Ishikawa (cell line): ENCODE data around the gene TMEM80.

Experiments used
- CREB1 ChIP-seq: IDR thresholded peaks from 2 replicates; pipeline ENCODE4 v1.6.1; 2012; ENCODE audit warnings: low read depth
- NFIC ChIP-seq: IDR thresholded peaks from 2 replicates; pipeline ENCODE4 v1.6.1; 2012
- TCF12 ChIP-seq: IDR thresholded peaks from 2 replicates; pipeline ENCODE4 v1.6.1; 2012; ENCODE audit warnings: low read depth

DNA sequence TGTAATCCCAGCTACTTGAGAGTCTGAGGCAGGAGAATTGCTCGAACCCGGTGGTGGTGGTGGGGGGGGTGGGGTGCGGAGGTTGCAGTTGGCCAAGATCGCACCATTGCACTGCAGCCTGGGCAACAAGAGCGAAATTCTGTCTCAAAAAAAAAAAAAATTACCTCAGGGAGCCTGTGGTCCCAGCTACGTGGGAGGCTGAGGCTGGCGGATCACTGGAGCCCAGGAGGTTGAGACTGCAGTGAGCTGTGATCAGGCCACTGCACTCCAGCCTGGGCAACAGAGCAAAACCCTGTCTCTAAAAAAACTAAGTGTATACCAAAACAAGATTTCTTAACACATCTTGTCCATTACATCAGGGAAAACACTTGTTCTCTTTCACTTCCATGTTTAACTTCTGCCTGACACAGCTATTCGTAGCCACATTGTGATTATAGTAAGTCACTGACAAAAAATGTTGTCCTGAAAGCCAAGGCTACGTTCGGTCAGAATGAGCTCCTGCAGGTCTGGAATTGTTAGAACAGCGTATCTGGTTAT, 1.4 kb downstream of the TMEM80 start:
- no peak for TF ChIP-seq CREB1
- TF ChIP-seq NFIC: no peak
- no peak for TF ChIP-seq TCF12
